WERI-Rb-1 (cell line): ENCODE measurements around the gene GPR176.
A peak's percentile ranks its signal among the peaks of the same experiment; 100 is the strongest.

Experiments used
- DNase-seq: peaks from one replicate; pipeline ENCODE4 v3.0.0-alpha.2; 2020
- H3K27ac ChIP-seq: fragments of 250-450 bp; sonication (Bioruptor Pico); 2 replicates; pipeline ENCODE4 v1.5.1; 2020; ENCODE audit warnings: mild to moderate bottlenecking, moderate library complexity
- H3K27me3 ChIP-seq: fragments of 250-450 bp; sonication (Bioruptor Pico); 2 replicates; pipeline ENCODE4 v1.5.1; 2021; ENCODE audit warnings: mild to moderate bottlenecking, low read depth, moderate library complexity; ENCODE audit not compliant: insufficient read depth, severe bottlenecking
- H3K36me3 ChIP-seq: fragments of 250-450 bp; sonication (Bioruptor Pico); 2 replicates; pipeline ENCODE4 v1.5.1; 2020; ENCODE audit warnings: mild to moderate bottlenecking, moderate library complexity
- H3K4me3 ChIP-seq: 2 replicates; pipeline ENCODE4 v1.5.1; 2011; ENCODE audit warnings: low read depth, mild to moderate bottlenecking, control low read depth, low read length
- H3K9me3 ChIP-seq: fragments of 250-450 bp; sonication (Bioruptor Pico); 2 replicates; pipeline ENCODE4 v1.5.1; 2021; ENCODE audit warnings: mild to moderate bottlenecking, moderate library complexity; ENCODE audit not compliant: severe bottlenecking
- TF ChIP-seq, protein P1 (sequence below): IDR thresholded peaks from 2 replicates; pipeline ENCODE4 v1.5.1; 2011; ENCODE audit warnings: low read depth, mild to moderate bottlenecking, control low read depth, inconsistent platforms, low read length

The GPR176 gene

DNA sequence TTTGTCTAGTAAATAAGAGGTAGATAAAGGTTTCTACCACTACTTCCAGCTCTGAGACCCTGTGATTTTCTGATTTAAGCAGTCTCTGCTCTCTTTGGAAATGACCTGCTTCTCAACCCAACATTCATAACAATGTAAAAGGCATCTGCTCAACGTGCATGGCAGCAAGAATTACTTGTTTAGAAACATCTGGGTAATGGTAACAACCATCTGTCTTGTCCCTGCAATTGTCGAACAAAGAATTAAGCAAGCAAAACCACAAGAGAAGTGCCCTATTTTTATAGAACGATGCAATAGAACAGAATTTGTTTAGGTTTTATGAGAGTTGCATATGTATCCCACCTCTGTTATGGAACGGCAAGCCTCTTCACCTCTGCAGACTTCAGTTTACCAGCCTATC, 130.3 kb downstream of the GPR176 start:
- TF ChIP-seq, protein P1, sequence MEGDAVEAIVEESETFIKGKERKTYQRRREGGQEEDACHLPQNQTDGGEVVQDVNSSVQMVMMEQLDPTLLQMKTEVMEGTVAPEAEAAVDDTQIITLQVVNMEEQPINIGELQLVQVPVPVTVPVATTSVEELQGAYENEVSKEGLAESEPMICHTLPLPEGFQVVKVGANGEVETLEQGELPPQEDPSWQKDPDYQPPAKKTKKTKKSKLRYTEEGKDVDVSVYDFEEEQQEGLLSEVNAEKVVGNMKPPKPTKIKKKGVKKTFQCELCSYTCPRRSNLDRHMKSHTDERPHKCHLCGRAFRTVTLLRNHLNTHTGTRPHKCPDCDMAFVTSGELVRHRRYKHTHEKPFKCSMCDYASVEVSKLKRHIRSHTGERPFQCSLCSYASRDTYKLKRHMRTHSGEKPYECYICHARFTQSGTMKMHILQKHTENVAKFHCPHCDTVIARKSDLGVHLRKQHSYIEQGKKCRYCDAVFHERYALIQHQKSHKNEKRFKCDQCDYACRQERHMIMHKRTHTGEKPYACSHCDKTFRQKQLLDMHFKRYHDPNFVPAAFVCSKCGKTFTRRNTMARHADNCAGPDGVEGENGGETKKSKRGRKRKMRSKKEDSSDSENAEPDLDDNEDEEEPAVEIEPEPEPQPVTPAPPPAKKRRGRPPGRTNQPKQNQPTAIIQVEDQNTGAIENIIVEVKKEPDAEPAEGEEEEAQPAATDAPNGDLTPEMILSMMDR: no peak
- no peak overlapping the region for H3K27ac ChIP-seq
- no peak overlapping the region for H3K4me3 ChIP-seq
- H3K9me3 ChIP-seq: no peaks in the 10 kb centered on the region
- DNase-seq: no peak
- no peaks in the 10 kb centered on the region for H3K27me3 ChIP-seq
- H3K36me3 ChIP-seq: no peaks in the 10 kb centered on the region

DNA sequence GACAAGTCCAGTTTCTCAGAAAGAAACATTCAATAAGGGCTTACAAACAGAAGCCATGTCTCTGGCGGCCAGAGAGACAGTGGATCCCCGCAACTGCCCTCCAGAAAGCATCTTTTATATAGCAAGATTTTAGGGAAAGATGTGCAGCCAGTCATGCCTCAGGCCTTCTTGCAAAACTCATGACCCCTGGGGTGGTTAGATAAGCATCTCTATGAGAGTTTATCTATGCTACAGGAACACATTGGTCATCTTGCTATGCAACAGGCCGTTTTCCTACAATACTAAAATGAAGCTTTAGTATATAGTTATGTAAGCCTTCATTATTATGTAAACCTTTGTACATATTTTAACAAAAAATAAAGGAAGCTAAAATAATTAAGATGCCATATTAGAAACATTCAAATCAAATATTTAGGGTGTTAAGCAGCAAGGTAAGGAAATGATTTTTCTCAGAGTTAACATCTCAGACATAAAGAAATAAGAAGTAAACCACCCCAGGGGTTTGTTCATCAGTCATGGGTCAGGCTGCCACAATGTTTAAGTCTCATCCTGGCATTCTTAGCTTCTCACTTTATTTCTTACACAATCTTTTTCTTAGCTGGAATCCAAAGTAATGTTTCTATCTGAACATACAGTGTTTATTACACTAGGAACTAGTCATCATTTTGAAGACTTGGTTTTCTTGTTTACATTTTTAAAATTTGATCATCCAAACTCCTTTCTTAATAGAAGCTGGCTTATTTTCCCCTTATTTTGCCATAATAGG, 131.1 kb downstream of the GPR176 start:
- Histone ChIP-seq H3K9me3 (no peaks in the 10 kb centered on the region), H3K27ac (no peak overlapping the region), H3K36me3 (no peaks in the 10 kb centered on the region), H3K4me3 (no peak overlapping the region), H3K27me3 (no peaks in the 10 kb centered on the region)
- TF ChIP-seq, protein P1: no peak
- DNase-seq: no peak

DNA sequence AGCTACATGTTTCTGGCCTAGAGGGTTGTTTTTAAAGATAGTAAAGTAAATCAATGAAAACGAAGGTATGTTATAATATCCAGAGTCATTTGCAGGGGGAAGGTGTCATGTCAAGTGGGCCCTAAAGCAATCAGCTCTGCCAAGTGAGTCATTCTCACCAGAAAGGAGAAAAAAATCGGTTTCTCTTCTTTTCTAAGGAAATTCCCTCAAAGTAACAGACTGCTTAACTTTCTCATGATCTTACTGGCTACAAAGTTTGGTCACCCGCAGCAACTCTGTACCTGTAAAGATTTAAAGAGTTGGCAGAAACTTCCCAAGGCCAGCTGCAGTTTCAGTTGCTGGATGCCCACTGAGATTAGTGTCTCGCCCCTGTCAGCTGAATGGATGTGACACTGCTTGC, 132.0 kb downstream of the GPR176 start:
- Histone ChIP-seq H3K27ac (no peak overlapping the region), H3K9me3 (no peaks in the 10 kb centered on the region), H3K36me3 (no peaks in the 10 kb centered on the region), H3K4me3 (no peak overlapping the region), H3K27me3 (no peaks in the 10 kb centered on the region)
- no peak for DNase-seq
- TF ChIP-seq, protein P1: no peak

DNA sequence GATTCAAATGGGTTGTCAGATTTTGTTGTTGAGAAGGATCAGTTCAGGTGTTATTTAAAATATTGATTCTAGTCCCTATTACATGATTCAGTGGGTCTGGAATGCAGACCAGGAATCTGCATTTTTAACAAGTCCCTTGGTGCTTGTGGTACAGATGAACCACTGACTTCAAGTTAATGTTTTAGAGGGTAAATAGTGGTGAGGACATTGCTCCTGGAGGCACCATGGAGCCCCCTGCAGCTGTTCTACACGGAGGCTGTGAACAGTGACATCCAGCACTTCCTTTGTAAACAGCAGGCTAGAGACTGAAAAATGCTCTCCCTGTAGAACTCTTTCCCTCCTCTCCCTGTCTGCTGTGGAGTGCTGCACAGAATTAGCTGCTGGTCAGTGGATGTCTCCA, 132.6 kb downstream of the GPR176 start:
- TF ChIP-seq, protein P1: no peak

DNA sequence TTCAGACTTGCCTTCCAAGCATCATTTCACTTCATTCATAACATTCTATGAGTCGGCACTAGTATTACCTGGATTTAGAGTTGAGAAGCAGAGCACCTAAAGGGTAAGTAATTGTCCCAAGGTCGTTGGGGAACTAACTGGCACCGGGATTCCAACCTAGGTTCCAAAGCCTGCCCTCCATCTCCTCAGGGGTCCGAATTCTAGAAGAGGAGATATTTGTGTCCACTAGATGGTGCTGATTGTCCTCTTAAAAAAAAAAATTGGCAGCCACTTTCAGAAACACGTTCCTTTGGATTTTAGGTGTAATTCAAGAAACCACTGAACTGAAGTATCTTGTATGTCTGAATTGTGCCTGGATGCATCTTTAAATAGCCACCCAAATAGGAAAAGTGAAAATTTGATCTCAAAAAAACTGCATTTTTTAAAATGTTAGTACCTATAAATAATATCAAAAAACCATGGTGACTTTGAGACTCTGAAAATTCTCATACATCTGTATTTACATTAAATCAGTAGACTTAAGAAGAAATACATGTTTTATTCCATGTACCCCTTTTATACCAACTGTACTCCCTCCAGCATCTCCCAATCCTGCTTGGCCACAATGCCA, 133.5 kb downstream of the GPR176 start:
- DNase-seq: no peak
- H3K27me3 ChIP-seq: no peaks in the 10 kb centered on the region
- no peaks in the 10 kb centered on the region for H3K36me3 ChIP-seq
- H3K9me3 ChIP-seq: no peaks in the 10 kb centered on the region
- TF ChIP-seq, protein P1: peak; percentile 42
- no peak overlapping the region for H3K27ac ChIP-seq
- H3K4me3 ChIP-seq: no peak overlapping the region

More for the DNA sequence above, 132.6 kb downstream of the GPR176 start:
- Histone ChIP-seq H3K27ac (no peak overlapping the region), H3K27me3 (no peaks in the 10 kb centered on the region), H3K4me3 (no peak overlapping the region), H3K9me3 (no peaks in the 10 kb centered on the region), H3K36me3 (no peaks in the 10 kb centered on the region)
- DNase-seq: no peak
